WTC11 (cell line): ENCODE measurements around the gene USP22. TPM values are rescaled to one million over a fixed set of nuclear protein-coding genes. Genes with fewer than 3 reads are reported as not detected.

Source experiments
- ATAC-seq: fragments of 200-7000 bp; cut with Tn5 transposase; 2 replicates; pipeline ENCODE4 v1.10.0; 2021; ENCODE audit warnings: mild to moderate bottlenecking, moderate library complexity
- CTCF ChIA-PET: fragments of 300-600 bp; sonication (Branson Sonifier 250); formaldehyde crosslinking; loops from one replicate; lab custom pipeline; 2021; ENCODE audit warnings: antibody characterized with exemption; lab: Charles Lee
- POLR2A ChIA-PET: fragments of 350-600 bp; sonication (Branson Sonifier 250); formaldehyde crosslinking; loops from one replicate; lab custom pipeline; 2021; ENCODE audit warnings: antibody characterized with exemption; lab: Charles Lee
- DNase-seq: peaks from one replicate; pipeline ENCODE4 v3.0.0; 2021; ENCODE audit warnings: low spot score
- H3K27ac Mint-ChIP-seq: 2 replicates; pipeline ENCODE4 v1.8.0; 2021; ENCODE audit warnings: mixed read lengths
- H3K27me3 Mint-ChIP-seq: 2 replicates; pipeline ENCODE4 v1.8.0; 2021; ENCODE audit warnings: low read depth, mild to moderate bottlenecking, moderate library complexity, mixed read lengths
- H3K36me3 Mint-ChIP-seq: 2 replicates; pipeline ENCODE4 v1.8.0; 2021; ENCODE audit warnings: mixed read lengths
- H3K4me1 Mint-ChIP-seq: 2 replicates; pipeline ENCODE4 v1.8.0; 2022; ENCODE audit warnings: mixed read lengths
- H3K4me3 Mint-ChIP-seq: 2 replicates; pipeline ENCODE4 v1.8.0; 2021; ENCODE audit warnings: mild to moderate bottlenecking, moderate library complexity, mixed read lengths
- H3K9me3 Mint-ChIP-seq: 2 replicates; pipeline ENCODE4 v1.8.0; 2021; ENCODE audit warnings: mixed read lengths
- CREB1 ChIP-seq: sonication (generic); formaldehyde crosslinking; IDR thresholded peaks from 2 replicates; pipeline ENCODE4 v1.8.0; 2023; ENCODE audit warnings: mild to moderate bottlenecking, missing genetic modification reagents
- CREM ChIP-seq: sonication (generic); formaldehyde crosslinking; IDR thresholded peaks from 2 replicates; pipeline ENCODE4 v1.8.1; 2022; ENCODE audit warnings: mild to moderate bottlenecking, missing genetic modification reagents, moderate library complexity
- EMX1 ChIP-seq: fragments of 250-450 bp; sonication (Bioruptor Pico); IDR thresholded peaks from 2 replicates; pipeline ENCODE4 v1.8.0; 2021; ENCODE audit warnings: mild to moderate bottlenecking
- ESRRA ChIP-seq: sonication (generic); formaldehyde crosslinking; IDR thresholded peaks from 2 replicates; pipeline ENCODE4 v1.8.1; 2022; ENCODE audit warnings: mild to moderate bottlenecking, missing genetic modification reagents, borderline replicate concordance
- ETV6 ChIP-seq: sonication (generic); formaldehyde crosslinking; IDR thresholded peaks from 2 replicates; pipeline ENCODE4 v1.8.1; 2022; ENCODE audit warnings: mild to moderate bottlenecking, missing genetic modification reagents
- GTF2I ChIP-seq: fragments of 250-450 bp; sonication (Bioruptor Pico); conservative IDR thresholded peaks from 2 replicates; pipeline ENCODE4 v1.4.0; 2021; ENCODE audit warnings: mild to moderate bottlenecking
- MYBL2 ChIP-seq: sonication (generic); formaldehyde crosslinking; IDR thresholded peaks from 2 replicates; pipeline ENCODE4 v1.8.1; 2023; ENCODE audit warnings: mild to moderate bottlenecking, moderate library complexity, missing genetic modification reagents
- NFATC4 ChIP-seq: fragments of 250-450 bp; sonication (Bioruptor Pico); IDR thresholded peaks from 2 replicates; pipeline ENCODE4 v1.9.0; 2021; ENCODE audit warnings: mild to moderate bottlenecking
- NFYB ChIP-seq: sonication (generic); formaldehyde crosslinking; conservative IDR thresholded peaks from 2 replicates; pipeline ENCODE4 v1.8.0; 2022; ENCODE audit warnings: low read depth, missing genetic modification reagents
- NR1H2 ChIP-seq: sonication (generic); formaldehyde crosslinking; IDR thresholded peaks from 2 replicates; pipeline ENCODE4 v1.9.0; 2021; ENCODE audit warnings: mild to moderate bottlenecking, moderate library complexity, missing genetic modification reagents
- NR2C2 ChIP-seq: sonication (generic); formaldehyde crosslinking; IDR thresholded peaks from 2 replicates; pipeline ENCODE4 v1.8.0; 2022; ENCODE audit warnings: mild to moderate bottlenecking, missing genetic modification reagents
- RORB ChIP-seq: fragments of 250-450 bp; sonication (Bioruptor Pico); IDR thresholded peaks from 2 replicates; pipeline ENCODE4 v1.9.0; 2021; ENCODE audit warnings: mild to moderate bottlenecking
- SMAD4 ChIP-seq: sonication (generic); formaldehyde crosslinking; IDR thresholded peaks from 2 replicates; pipeline ENCODE4 v1.8.0; 2022; ENCODE audit warnings: mild to moderate bottlenecking, missing genetic modification reagents
- TEAD1 ChIP-seq: sonication (generic); formaldehyde crosslinking; IDR thresholded peaks from 2 replicates; pipeline ENCODE4 v1.8.0; 2022; ENCODE audit warnings: mild to moderate bottlenecking, missing genetic modification reagents
- ZNF396 ChIP-seq: fragments of 250-450 bp; sonication (Bioruptor Pico); IDR thresholded peaks from 2 replicates; pipeline ENCODE4 v1.8.0; 2021; ENCODE audit warnings: mild to moderate bottlenecking, moderate library complexity, borderline replicate concordance
- ZNF423 ChIP-seq: fragments of 250-450 bp; sonication (Bioruptor Pico); IDR thresholded peaks from 2 replicates; pipeline ENCODE4 v2.1.2; 2022; ENCODE audit warnings: mild to moderate bottlenecking, moderate library complexity
- total RNA-seq: library from RNA; stranded (reverse); gene quantifications from 3 replicates; pipeline ENCODE4 v1.2.3, GENCODE V29; 2021
- TF ChIP-seq, protein P1 (sequence below): sonication (generic); formaldehyde crosslinking; IDR thresholded peaks from 2 replicates; pipeline ENCODE4 v1.8.0; 2022; ENCODE audit warnings: mild to moderate bottlenecking, missing genetic modification reagents
- TF ChIP-seq, protein P2 (sequence below): fragments of 250-450 bp; sonication (Bioruptor Pico); IDR thresholded peaks from 2 replicates; pipeline ENCODE4 v1.9.0; 2021; ENCODE audit warnings: mild to moderate bottlenecking
- TF ChIP-seq, protein P3 (sequence below): sonication (generic); formaldehyde crosslinking; IDR thresholded peaks from 2 replicates; pipeline ENCODE4 v1.8.0; 2022; ENCODE audit warnings: mild to moderate bottlenecking, missing genetic modification reagents
- TF ChIP-seq, protein P4 (sequence below): sonication (generic); formaldehyde crosslinking; IDR thresholded peaks from 2 replicates; pipeline ENCODE4 v1.8.0; 2022; ENCODE audit warnings: missing genetic modification reagents
- TF ChIP-seq, protein P5 (sequence below): fragments of 200-600 bp; IDR thresholded peaks from 2 replicates; pipeline ENCODE4 v1.8.0; 2022; ENCODE audit warnings: antibody characterized with exemption
- TF ChIP-seq, protein P6 (sequence below): sonication (generic); formaldehyde crosslinking; IDR thresholded peaks from 2 replicates; pipeline ENCODE4 v1.8.0; 2022; ENCODE audit warnings: mild to moderate bottlenecking, missing genetic modification reagents
- TF ChIP-seq, protein P7 (sequence below): sonication (generic); formaldehyde crosslinking; IDR thresholded peaks from 2 replicates; pipeline ENCODE4 v1.8.1; 2023; ENCODE audit warnings: mild to moderate bottlenecking, missing genetic modification reagents, moderate library complexity
- TF ChIP-seq, protein P8 (sequence below): sonication (generic); formaldehyde crosslinking; IDR thresholded peaks from 2 replicates; pipeline ENCODE4 v1.8.0; 2022; ENCODE audit warnings: mild to moderate bottlenecking, missing genetic modification reagents

The USP22 gene
- total RNA-seq, 1 experiment from 2014 or later: 289 TPM

DNA sequence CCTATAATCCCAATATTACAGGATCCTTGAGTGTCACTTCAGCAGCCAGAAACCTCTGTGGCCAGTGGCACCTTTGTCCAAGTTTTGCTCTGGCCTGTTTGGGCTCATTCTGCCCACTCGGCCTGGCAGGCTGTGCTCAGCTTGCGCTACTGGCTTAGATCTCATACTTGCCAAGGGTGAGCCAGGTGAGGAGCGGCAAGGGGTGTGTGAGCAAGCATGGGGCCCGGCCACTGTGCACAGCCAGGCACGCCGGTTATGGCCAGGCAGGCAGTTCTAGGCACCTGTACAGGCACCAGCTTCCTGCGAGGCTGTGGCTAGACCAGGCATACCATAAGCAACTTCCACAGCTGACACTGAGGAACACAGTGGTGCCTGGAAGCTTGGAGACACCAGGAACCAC, 16.9 kb upstream of the USP22 start:
- TF ChIP-seq RORB (CRISPR knock-in tag) (no peak), CREB1 (no peak), TEAD1 (no peak), ETV6 (no peak)
- TF ChIP-seq, protein P1, sequence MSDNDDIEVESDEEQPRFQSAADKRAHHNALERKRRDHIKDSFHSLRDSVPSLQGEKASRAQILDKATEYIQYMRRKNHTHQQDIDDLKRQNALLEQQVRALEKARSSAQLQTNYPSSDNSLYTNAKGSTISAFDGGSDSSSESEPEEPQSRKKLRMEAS: no peak
- TF ChIP-seq, protein P2, sequence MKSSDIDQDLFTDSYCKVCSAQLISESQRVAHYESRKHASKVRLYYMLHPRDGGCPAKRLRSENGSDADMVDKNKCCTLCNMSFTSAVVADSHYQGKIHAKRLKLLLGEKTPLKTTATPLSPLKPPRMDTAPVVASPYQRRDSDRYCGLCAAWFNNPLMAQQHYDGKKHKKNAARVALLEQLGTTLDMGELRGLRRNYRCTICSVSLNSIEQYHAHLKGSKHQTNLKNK (CRISPR knock-in tag): no peak
- TF ChIP-seq, protein P3, sequence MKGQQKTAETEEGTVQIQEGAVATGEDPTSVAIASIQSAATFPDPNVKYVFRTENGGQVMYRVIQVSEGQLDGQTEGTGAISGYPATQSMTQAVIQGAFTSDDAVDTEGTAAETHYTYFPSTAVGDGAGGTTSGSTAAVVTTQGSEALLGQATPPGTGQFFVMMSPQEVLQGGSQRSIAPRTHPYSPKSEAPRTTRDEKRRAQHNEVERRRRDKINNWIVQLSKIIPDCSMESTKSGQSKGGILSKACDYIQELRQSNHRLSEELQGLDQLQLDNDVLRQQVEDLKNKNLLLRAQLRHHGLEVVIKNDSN (CRISPR knock-in tag): no peak
- TF ChIP-seq, protein P4, sequence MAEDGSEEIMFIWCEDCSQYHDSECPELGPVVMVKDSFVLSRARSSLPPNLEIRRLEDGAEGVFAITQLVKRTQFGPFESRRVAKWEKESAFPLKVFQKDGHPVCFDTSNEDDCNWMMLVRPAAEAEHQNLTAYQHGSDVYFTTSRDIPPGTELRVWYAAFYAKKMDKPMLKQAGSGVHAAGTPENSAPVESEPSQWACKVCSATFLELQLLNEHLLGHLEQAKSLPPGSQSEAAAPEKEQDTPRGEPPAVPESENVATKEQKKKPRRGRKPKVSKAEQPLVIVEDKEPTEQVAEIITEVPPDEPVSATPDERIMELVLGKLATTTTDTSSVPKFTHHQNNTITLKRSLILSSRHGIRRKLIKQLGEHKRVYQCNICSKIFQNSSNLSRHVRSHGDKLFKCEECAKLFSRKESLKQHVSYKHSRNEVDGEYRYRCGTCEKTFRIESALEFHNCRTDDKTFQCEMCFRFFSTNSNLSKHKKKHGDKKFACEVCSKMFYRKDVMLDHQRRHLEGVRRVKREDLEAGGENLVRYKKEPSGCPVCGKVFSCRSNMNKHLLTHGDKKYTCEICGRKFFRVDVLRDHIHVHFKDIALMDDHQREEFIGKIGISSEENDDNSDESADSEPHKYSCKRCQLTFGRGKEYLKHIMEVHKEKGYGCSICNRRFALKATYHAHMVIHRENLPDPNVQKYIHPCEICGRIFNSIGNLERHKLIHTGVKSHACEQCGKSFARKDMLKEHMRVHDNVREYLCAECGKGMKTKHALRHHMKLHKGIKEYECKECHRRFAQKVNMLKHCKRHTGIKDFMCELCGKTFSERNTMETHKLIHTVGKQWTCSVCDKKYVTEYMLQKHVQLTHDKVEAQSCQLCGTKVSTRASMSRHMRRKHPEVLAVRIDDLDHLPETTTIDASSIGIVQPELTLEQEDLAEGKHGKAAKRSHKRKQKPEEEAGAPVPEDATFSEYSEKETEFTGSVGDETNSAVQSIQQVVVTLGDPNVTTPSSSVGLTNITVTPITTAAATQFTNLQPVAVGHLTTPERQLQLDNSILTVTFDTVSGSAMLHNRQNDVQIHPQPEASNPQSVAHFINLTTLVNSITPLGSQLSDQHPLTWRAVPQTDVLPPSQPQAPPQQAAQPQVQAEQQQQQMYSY (CRISPR knock-in tag): no peak
- CTCF ChIA-PET: interaction anchor here (1.0 to 2.0 kb wide), 6 partner anchors 8 to 195 kb away, joined by 3 to 8 read pairs (median 4); partner anchors contain the start of gene USP22
- Mint-ChIP-seq H3K27ac (no peak overlapping the region), H3K36me3 (no peaks in the 10 kb centered on the region), H3K4me1 (peaks cover 6% of the 10 kb centered on the region; the same call in 1 of the 2 replicates), H3K27me3 (no peaks in the 10 kb centered on the region), H3K4me3 (no peak overlapping the region), H3K9me3 (no peaks in the 10 kb centered on the region)
- DNase-seq (no peak), ATAC-seq (no peak)
- POLR2A ChIA-PET: interaction anchor here (1.0 kb wide), 1 partner anchor 16 kb away, joined by 5 read pairs; the partner anchor contains the start of gene USP22

DNA sequence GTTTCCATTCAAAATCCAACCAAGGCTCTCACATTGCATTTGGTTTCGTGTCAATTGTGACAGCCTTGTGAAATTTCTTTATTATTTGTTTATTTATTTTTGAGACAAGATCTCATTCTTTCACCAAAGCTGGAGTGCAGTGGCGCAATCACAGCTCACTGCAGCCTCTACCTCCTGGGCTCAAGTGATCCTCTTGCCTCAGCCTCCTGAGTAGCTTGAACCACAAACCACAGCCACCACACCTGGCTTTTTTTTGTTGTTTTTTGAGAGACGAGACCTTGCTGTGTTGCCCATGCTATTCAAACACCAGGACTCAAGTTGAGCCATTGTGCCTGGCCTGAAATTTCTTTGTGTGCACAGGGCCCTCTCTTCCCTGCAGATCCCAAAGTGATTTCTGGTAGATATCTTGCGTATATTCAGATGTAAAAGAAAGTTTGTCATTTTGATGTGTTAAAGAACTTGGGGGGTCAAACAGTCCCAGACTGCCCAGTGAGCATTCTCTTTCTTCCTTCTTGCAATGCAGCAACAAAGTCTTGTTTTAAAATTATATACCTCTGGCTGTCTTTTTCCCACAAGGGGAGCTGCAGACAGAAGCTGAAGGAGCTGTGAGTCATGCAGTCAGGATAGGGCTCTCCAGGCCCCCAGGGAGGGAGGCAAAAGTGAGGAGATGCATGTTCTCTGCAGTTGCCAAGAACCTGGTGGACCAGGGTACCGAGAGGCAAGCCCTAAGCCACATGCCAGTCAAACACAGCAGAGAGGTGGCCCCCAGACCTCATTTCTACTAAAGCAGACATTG, 15.5 kb upstream of the USP22 start:
- POLR2A ChIA-PET: interaction anchor here (0.8 kb wide), 1 partner anchor 13 kb away, joined by 3 read pairs; no protein-coding TSS in a partner anchor
- Mint-ChIP-seq H3K36me3 (no peaks in the 10 kb centered on the region), H3K27me3 (no peaks in the 10 kb centered on the region), H3K4me1 (peaks cover 9% of the 10 kb centered on the region; the same call in 1 of the 2 replicates), H3K9me3 (no peaks in the 10 kb centered on the region), H3K27ac (no peak overlapping the region), H3K4me3 (no peak overlapping the region)
- CTCF ChIA-PET: interaction anchor here (0.5 to 1.6 kb wide), 3 partner anchors 15 to 141 kb away, joined by 4 to 18 read pairs (median 5); partner anchors contain the start of gene USP22
- ATAC-seq: peak; percentile 44
- no peak for DNase-seq
- TF ChIP-seq ESRRA (CRISPR knock-in tag): no peak
- TF ChIP-seq SMAD4 (CRISPR knock-in tag): no peak
- TF ChIP-seq NR1H2 (CRISPR knock-in tag): no peak
- TF ChIP-seq, protein P5, sequence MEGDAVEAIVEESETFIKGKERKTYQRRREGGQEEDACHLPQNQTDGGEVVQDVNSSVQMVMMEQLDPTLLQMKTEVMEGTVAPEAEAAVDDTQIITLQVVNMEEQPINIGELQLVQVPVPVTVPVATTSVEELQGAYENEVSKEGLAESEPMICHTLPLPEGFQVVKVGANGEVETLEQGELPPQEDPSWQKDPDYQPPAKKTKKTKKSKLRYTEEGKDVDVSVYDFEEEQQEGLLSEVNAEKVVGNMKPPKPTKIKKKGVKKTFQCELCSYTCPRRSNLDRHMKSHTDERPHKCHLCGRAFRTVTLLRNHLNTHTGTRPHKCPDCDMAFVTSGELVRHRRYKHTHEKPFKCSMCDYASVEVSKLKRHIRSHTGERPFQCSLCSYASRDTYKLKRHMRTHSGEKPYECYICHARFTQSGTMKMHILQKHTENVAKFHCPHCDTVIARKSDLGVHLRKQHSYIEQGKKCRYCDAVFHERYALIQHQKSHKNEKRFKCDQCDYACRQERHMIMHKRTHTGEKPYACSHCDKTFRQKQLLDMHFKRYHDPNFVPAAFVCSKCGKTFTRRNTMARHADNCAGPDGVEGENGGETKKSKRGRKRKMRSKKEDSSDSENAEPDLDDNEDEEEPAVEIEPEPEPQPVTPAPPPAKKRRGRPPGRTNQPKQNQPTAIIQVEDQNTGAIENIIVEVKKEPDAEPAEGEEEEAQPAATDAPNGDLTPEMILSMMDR: no peak
- TF ChIP-seq NFYB (CRISPR knock-in tag): no peak
- TF ChIP-seq ZNF396: no peak
- TF ChIP-seq, protein P3 (CRISPR knock-in tag): no peak
- no peak for TF ChIP-seq EMX1 (CRISPR knock-in tag)
- TF ChIP-seq NFATC4: no peak
- TF ChIP-seq CREM: no peak
- no peak for TF ChIP-seq MYBL2 (CRISPR knock-in tag)
- TF ChIP-seq, protein P6, sequence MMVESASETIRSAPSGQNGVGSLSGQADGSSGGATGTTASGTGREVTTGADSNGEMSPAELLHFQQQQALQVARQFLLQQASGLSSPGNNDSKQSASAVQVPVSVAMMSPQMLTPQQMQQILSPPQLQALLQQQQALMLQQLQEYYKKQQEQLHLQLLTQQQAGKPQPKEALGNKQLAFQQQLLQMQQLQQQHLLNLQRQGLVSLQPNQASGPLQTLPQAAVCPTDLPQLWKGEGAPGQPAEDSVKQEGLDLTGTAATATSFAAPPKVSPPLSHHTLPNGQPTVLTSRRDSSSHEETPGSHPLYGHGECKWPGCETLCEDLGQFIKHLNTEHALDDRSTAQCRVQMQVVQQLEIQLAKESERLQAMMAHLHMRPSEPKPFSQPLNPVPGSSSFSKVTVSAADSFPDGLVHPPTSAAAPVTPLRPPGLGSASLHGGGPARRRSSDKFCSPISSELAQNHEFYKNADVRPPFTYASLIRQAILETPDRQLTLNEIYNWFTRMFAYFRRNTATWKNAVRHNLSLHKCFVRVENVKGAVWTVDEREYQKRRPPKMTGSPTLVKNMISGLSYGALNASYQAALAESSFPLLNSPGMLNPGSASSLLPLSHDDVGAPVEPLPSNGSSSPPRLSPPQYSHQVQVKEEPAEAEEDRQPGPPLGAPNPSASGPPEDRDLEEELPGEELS (CRISPR knock-in tag): no peak
- no peak for TF ChIP-seq GTF2I
- TF ChIP-seq NR2C2 (CRISPR knock-in tag): no peak
- TF ChIP-seq, protein P7, sequence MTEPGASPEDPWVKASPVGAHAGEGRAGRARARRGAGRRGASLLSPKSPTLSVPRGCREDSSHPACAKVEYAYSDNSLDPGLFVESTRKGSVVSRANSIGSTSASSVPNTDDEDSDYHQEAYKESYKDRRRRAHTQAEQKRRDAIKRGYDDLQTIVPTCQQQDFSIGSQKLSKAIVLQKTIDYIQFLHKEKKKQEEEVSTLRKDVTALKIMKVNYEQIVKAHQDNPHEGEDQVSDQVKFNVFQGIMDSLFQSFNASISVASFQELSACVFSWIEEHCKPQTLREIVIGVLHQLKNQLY (CRISPR knock-in tag): no peak
- no peak for TF ChIP-seq ZNF423 (CRISPR knock-in tag)
- TF ChIP-seq, protein P8, sequence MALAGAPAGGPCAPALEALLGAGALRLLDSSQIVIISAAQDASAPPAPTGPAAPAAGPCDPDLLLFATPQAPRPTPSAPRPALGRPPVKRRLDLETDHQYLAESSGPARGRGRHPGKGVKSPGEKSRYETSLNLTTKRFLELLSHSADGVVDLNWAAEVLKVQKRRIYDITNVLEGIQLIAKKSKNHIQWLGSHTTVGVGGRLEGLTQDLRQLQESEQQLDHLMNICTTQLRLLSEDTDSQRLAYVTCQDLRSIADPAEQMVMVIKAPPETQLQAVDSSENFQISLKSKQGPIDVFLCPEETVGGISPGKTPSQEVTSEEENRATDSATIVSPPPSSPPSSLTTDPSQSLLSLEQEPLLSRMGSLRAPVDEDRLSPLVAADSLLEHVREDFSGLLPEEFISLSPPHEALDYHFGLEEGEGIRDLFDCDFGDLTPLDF (CRISPR knock-in tag): no peak
